AML-193 (cell line): ENCODE data around the gene REXO1.
A peak's percentile ranks its signal among the peaks of the same experiment; 100 is the strongest.

ENCODE experiments used
- DNase-seq, 2 experiments: peaks; one replicate each; lab custom pipeline; 2025; lab: John Stamatoyannopoulos, UW

REXO1 gene

DNA sequence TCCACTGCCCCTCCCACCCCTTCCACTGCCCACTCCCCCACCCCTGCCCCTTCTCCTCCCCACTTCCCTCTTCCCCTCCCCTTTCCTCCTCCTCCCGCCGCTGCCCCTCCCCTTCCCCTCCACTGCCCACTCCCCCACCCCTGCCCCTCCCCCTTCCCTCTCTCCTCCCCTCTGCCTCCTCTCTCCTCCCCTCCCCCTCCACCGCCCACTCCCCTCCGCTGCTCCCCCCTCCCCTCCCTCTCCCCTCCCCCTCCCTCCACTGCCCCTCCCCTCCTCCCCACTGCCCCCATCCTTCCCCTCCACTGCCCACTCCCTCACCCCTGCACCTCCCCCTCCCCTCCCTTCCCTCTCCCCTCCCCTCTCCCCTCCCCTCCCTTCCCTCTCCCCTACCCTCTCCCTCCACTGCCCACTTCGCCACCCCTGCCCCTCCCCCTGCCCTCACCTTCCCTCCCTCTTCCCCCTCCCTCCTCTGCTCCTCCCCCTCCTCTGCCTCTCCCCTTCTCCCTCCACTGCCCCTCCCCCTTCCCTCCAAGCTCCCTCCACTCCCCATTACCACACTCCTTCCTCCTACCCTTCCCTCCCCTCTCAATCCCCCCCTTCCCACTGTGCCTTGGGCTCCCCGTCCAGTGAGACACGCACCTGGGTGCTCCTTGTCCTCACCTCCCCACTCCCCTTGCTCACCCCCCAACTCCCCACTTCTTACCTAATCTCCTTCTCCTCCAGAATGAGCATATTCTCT, 58.1 kb downstream of the REXO1 start:
- no peak for DNase-seq

DNA sequence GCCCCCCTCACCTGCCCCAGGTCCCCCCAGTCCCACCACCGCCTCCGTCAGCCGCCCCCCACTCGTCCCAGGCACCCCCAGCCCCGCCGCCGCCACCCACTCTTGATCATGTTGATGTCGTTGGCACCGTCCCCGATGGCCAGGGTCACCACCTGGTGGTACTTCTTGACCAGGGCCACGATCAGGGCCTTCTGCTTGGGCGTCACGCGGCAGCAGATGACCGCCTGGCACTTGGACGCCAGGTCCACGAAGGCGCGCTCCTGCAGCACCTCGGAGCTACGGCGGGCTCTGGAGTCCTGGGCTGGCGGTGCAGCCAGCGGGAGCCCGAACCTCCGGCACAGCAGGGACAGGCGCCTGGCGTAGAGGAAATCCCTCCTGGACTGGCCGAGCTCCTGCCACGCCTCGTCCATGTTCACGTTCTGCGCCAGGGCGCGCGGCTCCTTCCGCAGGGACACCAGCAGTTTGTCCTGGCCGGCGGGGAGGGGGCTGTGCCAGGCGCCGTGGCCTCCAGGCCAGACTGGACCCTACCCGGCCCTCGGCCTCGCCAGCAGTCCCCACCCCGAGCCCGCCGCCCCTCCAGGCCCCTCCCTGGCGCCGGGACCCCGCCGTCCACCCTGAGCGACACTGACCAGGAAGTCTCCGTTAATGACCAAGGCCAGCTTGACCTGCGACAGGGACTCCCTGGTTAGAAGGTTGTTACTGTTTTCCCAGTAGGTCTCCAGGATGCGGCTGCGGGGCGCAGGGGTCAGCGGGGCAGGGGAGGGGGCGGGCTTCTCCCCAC, 58.8 kb downstream of the REXO1 start:
- DNase-seq, result no peak

- no peak for DNase-seq
Measured at GRCh38 chr19:1787116-1787515, 61.2 kb downstream of the REXO1 start.

- no peak for DNase-seq
Measured at GRCh38 chr19:1786668-1787067, 61.6 kb downstream of the REXO1 start.

- DNase-seq, result no peak
Measured at GRCh38 chr19:1785310-1785709, 63.0 kb downstream of the REXO1 start.

GRCh38 chr19:1783874-1784273, 64.4 kb downstream of the REXO1 start:
- no peak for DNase-seq

DNA sequence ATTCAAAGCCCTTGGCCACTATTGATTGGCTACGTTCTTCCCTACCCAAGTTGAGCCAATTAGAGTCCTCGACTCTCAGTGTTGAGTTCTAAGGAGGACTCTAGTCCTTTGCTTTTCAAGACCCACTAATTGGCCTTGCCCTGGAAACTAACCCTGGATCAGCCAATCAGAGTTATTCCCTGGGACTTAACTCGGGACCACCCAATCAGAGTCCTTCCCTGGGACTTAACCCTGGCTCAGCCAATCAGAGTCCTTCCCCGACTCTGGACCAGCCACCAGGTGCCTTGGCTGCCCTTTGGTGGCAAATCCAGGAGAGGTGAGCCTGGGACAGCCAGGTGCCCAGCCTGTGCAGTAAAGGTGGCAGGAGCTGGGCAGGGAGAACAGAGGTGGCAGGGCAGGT, 64.9 kb downstream of the REXO1 start:
- no peak for DNase-seq

- no peak for DNase-seq
Measured at GRCh38 chr19:1782521-1782920, 65.8 kb downstream of the REXO1 start.

DNA sequence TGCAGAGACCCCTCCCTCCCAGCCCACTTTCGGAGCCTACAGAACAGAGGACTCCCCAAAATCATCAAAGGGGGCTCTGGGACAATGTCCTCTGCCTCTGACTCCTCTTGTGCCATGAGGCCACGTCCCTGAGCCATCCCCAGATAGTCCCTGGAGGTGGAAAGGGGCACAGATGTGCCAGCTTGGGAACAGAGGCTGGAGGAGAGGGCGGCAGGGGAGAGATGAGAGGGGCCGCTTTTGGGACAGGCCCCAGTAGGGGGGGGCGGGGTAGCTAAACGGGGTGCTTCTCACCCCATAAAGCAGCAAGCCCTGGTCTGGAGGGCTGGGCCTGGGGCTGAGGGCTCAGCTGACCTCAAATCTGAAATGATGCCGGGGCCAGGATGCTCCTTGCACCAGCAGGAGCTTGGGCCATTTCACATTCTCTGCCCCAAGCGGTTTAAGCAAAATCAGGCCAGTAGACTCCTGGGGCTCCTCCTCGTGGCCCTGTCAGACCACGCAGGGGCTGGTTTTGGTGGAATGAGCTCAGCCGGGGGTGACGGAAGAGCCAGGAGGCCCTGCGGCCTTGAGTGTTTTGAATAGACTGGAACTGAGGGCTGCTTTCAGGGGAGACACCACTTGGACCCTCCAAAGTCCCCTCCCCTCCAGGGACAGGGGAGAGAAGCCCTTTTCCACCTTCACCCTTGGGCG, 67.9 kb downstream of the REXO1 start:
- DNase-seq, result no peak

- no peak for DNase-seq
Measured at GRCh38 chr19:1779574-1779973, 68.7 kb downstream of the REXO1 start.

GRCh38 chr19:1777149-1777548, 71.1 kb downstream of the REXO1 start:
- DNase-seq, result no peak

GRCh38 chr19:1776606-1777147, 71.6 kb downstream of the REXO1 start:
- no peak for DNase-seq

DNA sequence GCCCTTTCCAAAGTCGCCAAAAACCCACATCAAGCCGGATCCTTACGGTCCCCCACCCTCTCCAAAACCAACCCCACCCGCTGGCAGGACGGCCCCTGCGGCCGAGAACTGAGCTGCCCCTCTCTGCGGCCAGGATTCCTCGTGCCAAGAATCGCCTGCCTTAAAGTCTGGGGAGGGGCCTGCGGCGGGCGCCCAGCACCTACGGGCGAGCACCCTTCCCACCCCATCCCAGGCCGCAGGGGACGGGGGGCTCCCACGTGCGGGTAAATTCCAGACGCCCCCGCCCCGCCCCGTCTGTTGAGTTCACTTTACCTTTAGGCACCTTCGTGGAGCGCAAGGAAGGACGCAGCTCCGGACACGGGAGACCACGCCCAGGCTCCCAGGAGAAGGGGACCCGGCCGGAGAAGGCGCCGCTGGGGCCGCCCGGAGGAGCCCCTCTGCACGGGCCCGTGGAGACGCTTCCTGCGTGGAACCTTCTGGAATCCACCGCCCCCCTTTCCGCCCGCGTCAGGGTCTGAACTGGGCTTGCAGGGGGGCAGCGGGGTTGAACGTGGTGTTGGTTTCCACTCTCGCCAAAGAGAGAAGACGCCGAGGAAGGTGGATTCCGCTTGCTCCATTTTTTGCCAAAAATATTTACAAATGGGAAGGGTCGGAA, 72.2 kb downstream of the REXO1 start:
- DNase-seq, result no peak

- peak; percentile 11 to 16 for DNase-seq
Measured at GRCh38 chr19:1774989-1775772, 73.1 kb downstream of the REXO1 start.

DNA sequence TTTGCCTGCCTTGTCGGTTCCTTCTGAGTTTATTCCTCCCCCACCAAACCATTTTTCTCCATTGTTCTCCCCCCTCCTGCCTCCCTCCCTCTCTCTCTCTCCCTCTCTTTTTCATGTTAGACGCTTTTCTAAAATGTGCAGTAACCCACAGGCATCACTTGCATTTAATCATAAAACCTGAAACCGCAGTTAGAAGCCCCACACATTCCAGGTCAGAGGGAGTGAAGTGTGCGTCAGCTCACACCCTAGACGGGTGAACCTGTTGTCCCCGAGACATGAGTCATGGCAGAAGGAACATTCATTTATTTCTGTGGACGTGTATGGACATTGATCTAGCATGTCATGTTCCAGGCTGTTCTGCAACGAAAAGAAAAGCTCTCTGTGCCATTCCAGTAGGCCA, 75.1 kb downstream of the REXO1 start:
- no peak for DNase-seq

- no peak for DNase-seq
Measured at GRCh38 chr19:1770866-1771576, 77.3 kb downstream of the REXO1 start.

DNA sequence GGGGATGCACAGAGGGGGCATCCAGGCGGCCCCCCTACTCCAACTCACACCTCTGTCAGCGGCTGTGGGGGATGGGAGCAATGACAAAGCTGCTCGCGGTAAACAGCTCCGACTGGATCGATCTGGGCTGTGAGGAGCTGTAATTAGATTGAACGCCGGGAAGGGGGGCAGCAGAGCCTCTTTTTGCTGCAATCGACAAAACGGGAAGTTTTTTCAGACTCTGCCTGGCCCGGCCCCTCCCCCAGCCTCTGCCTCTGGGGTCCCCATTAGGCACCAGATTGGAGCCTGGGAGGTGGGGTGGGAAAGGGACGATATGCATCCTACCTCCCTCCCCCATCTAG, 78.7 kb downstream of the REXO1 start:
- no peak for DNase-seq

DNA sequence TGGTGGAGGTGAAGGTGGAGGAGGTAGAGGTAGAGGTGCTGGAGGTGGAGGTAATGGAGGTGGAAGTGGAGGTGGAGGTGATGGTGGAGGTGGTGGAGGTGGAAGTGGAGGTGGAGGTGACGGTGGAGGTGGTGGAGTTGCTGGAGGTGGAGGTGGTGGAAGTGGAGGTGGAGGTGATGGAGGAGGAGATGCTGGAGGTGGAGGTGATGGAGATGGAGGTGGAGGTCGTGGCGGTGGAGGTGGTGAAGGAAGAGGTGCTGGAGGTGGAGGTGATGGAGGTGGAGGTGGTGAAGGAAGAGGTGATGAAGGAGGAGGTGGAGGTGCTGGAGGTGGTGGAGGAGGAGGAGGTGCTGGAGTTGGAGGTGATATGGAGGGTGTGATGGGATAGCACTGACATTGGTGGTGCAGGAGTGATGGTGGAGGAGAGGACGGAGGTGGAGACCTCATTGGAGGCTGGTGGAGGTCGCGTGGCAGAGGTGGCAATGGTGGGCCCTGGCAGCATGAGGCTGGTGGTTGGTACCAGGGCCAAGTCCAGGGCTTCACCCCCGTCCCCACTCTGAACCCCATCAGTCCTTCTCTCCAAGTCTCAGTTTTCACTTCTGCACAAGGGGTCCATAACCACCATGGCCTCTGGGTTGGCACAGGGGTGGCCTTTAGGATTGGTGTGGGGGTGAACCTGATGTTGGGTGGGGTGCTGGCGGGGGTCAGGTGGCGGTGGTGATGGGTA, 79.2 kb downstream of the REXO1 start:
- no peak for DNase-seq

- DNase-seq, result no peak
Measured at GRCh38 chr19:1768248-1768647, 80.0 kb downstream of the REXO1 start.

DNA sequence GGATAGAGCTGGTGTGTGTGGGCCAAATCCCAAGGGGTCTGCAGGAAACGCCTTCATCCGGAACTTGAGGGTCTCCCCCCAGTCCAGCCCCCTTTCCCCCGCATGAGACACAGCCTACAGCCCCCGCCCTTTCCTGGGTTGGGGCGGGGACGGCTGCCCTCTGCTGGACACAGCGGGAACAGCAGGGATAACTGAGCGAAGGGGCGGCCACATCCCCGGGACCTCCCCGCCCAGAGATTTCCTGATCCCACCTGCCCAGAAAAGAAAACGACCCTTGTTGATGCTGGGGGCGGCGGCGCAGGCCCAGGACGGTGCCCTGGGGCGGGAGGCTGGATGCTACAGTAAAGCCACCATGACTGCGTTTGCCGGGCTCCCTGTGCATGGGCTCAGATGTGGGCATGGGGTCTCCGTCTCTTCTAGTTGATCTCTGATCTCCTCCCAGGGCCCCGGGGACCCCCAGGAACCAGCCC, 80.8 kb downstream of the REXO1 start:
- no peak for DNase-seq
